ENCODE data around the gene JCHAIN.

- TF ChIP-seq CTCF (optimal IDR thresholded peaks at IDR 0.05 in 1 of 3, IDR thresholded peaks at IDR 0.05 in 1 of 3, conservative IDR thresholded peaks at IDR 0.05 in 1 of 3; ENCODE audit: extremely low read depth in 1 of 3, insufficient read depth in 2 of 3, low read length in 3 of 3) (no peak), EZH2 (IDR thresholded peaks at IDR 0.05; ENCODE audit: low read length) (no peak)
These were observed 8.4 kb upstream of the JCHAIN start for GRCh38 chr4:70674731-70675130.

Data from keratinocyte (primary cell).